GM23338 (cell line): ENCODE measurements around the gene AASDH.

ENCODE experiments used
- CREB1 ChIP-seq: fragments of 250-450 bp; sonication (Bioruptor Pico); IDR thresholded peaks from 2 replicates; pipeline ENCODE4 v1.5.0; 2020; ENCODE audit warnings: low read depth, mild to moderate bottlenecking, moderate library complexity
- CTCF ChIP-seq, 2 experiments: fragments of 200-600 bp in 1 of 2; sonication (generic) in 1 of 2; conservative IDR thresholded peaks; 2 replicates each; pipeline versions ENCODE4 v1.5.1 to v1.6.1; 2016 to 2017; ENCODE audit warnings: antibody characterized with exemption in 2 of 2, low read depth in 2 of 2, mild to moderate bottlenecking in 2 of 2, moderate library complexity in 1 of 2
- ETS1 ChIP-seq: IDR thresholded peaks from 2 replicates; pipeline ENCODE4 v1.6.1; 2016; ENCODE audit warnings: antibody characterized with exemption
- EZH2 ChIP-seq: fragments of 200-600 bp; sonication (generic); IDR thresholded peaks from one replicate; pipeline ENCODE4 v1.8.0; 2017; ENCODE audit warnings: antibody characterized with exemption, mild to moderate bottlenecking, low read depth; ENCODE audit not compliant: unreplicated experiment
- EZH2phosphoT487 ChIP-seq: fragments of 200-600 bp; sonication (generic); IDR thresholded peaks from one replicate; pipeline ENCODE4 v1.8.1; 2018; ENCODE audit warnings: antibody characterized with exemption; ENCODE audit not compliant: unreplicated experiment
- JUNB ChIP-seq: IDR thresholded peaks from one replicate; pipeline ENCODE4 v1.6.1; 2016; ENCODE audit warnings: antibody characterized with exemption; ENCODE audit not compliant: unreplicated experiment
- NANOG ChIP-seq: IDR thresholded peaks from 2 replicates; pipeline ENCODE4 v1.6.1; 2016; ENCODE audit warnings: antibody characterized with exemption, borderline replicate concordance
- POLR2AphosphoS5 ChIP-seq: IDR thresholded peaks from 2 replicates; pipeline ENCODE4 v1.6.1; 2016; ENCODE audit warnings: antibody characterized with exemption, low read depth
- REST ChIP-seq: IDR thresholded peaks from one replicate; pipeline ENCODE4 v1.6.1; 2018; ENCODE audit warnings: antibody characterized with exemption; ENCODE audit not compliant: unreplicated experiment
- STAT1 ChIP-seq: IDR thresholded peaks from one replicate; pipeline ENCODE4 v1.6.1; 2016; ENCODE audit warnings: antibody characterized with exemption; ENCODE audit not compliant: unreplicated experiment
- ZNF114 ChIP-seq: fragments of 250-450 bp; sonication (Bioruptor Pico); IDR thresholded peaks from 2 replicates; pipeline ENCODE4 v1.5.0; 2020; ENCODE audit warnings: mild to moderate bottlenecking, moderate library complexity
- ZNF331 ChIP-seq: fragments of 250-450 bp; sonication (Bioruptor Pico); IDR thresholded peaks from 2 replicates; pipeline ENCODE4 v1.5.0; 2020; ENCODE audit warnings: low read depth, mild to moderate bottlenecking, moderate library complexity

- no peak for TF ChIP-seq EZH2phosphoT487
- TF ChIP-seq CTCF (conservative IDR thresholded peaks at IDR 0.05; ENCODE audit: low read depth in 2 of 2) = no peak
- TF ChIP-seq REST = no peak
- no peak for TF ChIP-seq POLR2AphosphoS5
- TF ChIP-seq NANOG = no peak
- no peak for TF ChIP-seq EZH2
- no peak for TF ChIP-seq ZNF114 (CRISPR knock-in tag)
- TF ChIP-seq CREB1 (CRISPR knock-in tag) = no peak
- no peak for TF ChIP-seq ZNF331 (CRISPR knock-in tag)
- no peak for TF ChIP-seq JUNB
- TF ChIP-seq ETS1 = no peak
- no peak for TF ChIP-seq STAT1
Measured at GRCh38 chr4:56348576-56348975, 38.7 kb downstream of the AASDH start.
